GM21360 (cell line): ENCODE results near the gene VAC14.

Experiments
- ATAC-seq: cut with Tn5 transposase; IDR thresholded peaks from one replicate; pipeline ENCODE4 v1.9.1; 2021; ENCODE audit warnings: mild to moderate bottlenecking, moderate library complexity; ENCODE audit not compliant: unreplicated experiment

The VAC14 gene

GRCh38 chr16:70709942-70710341, 91.0 kb downstream of the VAC14 start:
- no peak for ATAC-seq

GRCh38 chr16:70709457-70709856, 91.5 kb downstream of the VAC14 start:
- no peak for ATAC-seq

GRCh38 chr16:70708366-70709246, 92.4 kb downstream of the VAC14 start:
- ATAC-seq, result no peak

- no peak for ATAC-seq
Measured at GRCh38 chr16:70706948-70707465, 94.0 kb downstream of the VAC14 start.

GRCh38 chr16:70705056-70705455, 95.9 kb downstream of the VAC14 start:
- no peak for ATAC-seq

GRCh38 chr16:70704586-70704985, 96.4 kb downstream of the VAC14 start:
- no peak for ATAC-seq

- no peak for ATAC-seq
Measured at GRCh38 chr16:70703835-70704381, 97.0 kb downstream of the VAC14 start.

- ATAC-seq, result no peak
Measured at GRCh38 chr16:70703041-70703834, 97.7 kb downstream of the VAC14 start.

GRCh38 chr16:70702624-70703023, 98.3 kb downstream of the VAC14 start:
- no peak for ATAC-seq

- no peak for ATAC-seq
Measured at GRCh38 chr16:70701998-70702397, 99.0 kb downstream of the VAC14 start.

- no peak for ATAC-seq
Measured at GRCh38 chr16:70701596-70701995, 99.4 kb downstream of the VAC14 start.

GRCh38 chr16:70701036-70701435, 99.9 kb downstream of the VAC14 start:
- no peak for ATAC-seq

- no peak for ATAC-seq
Measured at GRCh38 chr16:70700101-70701020, 100.6 kb downstream of the VAC14 start.

GRCh38 chr16:70699696-70700095, 101.3 kb downstream of the VAC14 start:
- ATAC-seq, result no peak

- no peak for ATAC-seq
Measured at GRCh38 chr16:70698901-70699300, 102.1 kb downstream of the VAC14 start.

GRCh38 chr16:70697594-70698170, 103.3 kb downstream of the VAC14 start:
- ATAC-seq, result no peak

- no peak for ATAC-seq
Measured at GRCh38 chr16:70696952-70697593, 103.9 kb downstream of the VAC14 start.

- no peak for ATAC-seq
Measured at GRCh38 chr16:70696355-70696754, 104.6 kb downstream of the VAC14 start.

GRCh38 chr16:70695331-70696070, 105.5 kb downstream of the VAC14 start:
- ATAC-seq, result no peak
